Osteoblast (primary cell): ENCODE results near the gene ZBTB22. TPM values are rescaled to one million over a fixed set of nuclear protein-coding genes. Genes with fewer than 3 reads are reported as not detected.

Source experiments
- DNase-seq: peaks from one replicate; pipeline ENCODE4 v3.0.0; 2011; ENCODE audit warnings: low spot score, mixed read lengths; ENCODE audit not compliant: insufficient read length; ENCODE audit errors: missing footprints
- H2AFZ ChIP-seq: 2 replicates; pipeline ENCODE4 v1.6.0; 2011; ENCODE audit warnings: mild to moderate bottlenecking, low read length
- H3K27ac ChIP-seq: 2 replicates; pipeline ENCODE4 v1.5.1; 2011; ENCODE audit warnings: mild to moderate bottlenecking, low read depth, low read length, moderate library complexity
- H3K27me3 ChIP-seq: 2 replicates; pipeline ENCODE4 v1.6.0; 2012; ENCODE audit warnings: mild to moderate bottlenecking, control low read depth, inconsistent platforms, low read length, moderate library complexity; ENCODE audit not compliant: insufficient read depth
- H3K36me3 ChIP-seq: 2 replicates; pipeline ENCODE4 v1.5.1; 2011; ENCODE audit warnings: mild to moderate bottlenecking, low read length, control low read depth, moderate library complexity; ENCODE audit not compliant: insufficient read depth
- H3K4me1 ChIP-seq: 2 replicates; pipeline ENCODE4 v1.5.1; 2011; ENCODE audit warnings: mild to moderate bottlenecking, low read length, control low read depth, moderate library complexity; ENCODE audit not compliant: insufficient read depth
- H3K4me2 ChIP-seq: 2 replicates; pipeline ENCODE4 v1.6.0; 2011; ENCODE audit warnings: mild to moderate bottlenecking, low read length; ENCODE audit not compliant: insufficient read depth
- H3K4me3 ChIP-seq: fragments of 200-600 bp; sonication (generic); 3 replicates; pipeline ENCODE4 v1.5.1; 2012; ENCODE audit warnings: mild to moderate bottlenecking, low read length, inconsistent platforms; ENCODE audit not compliant: insufficient read depth
- H3K79me2 ChIP-seq: 2 replicates; pipeline ENCODE4 v1.6.0; 2012; ENCODE audit warnings: mild to moderate bottlenecking, low read length, control low read depth, inconsistent platforms; ENCODE audit not compliant: insufficient read depth
- H3K9me3 ChIP-seq: 2 replicates; pipeline ENCODE4 v1.5.1; 2011; ENCODE audit warnings: low read depth, low read length, control low read depth
- H4K20me1 ChIP-seq: 2 replicates; pipeline ENCODE4 v1.6.0; 2012; ENCODE audit warnings: mild to moderate bottlenecking, low read length, control low read depth; ENCODE audit not compliant: insufficient read depth
- CTCF ChIP-seq: IDR thresholded peaks from 2 replicates; pipeline ENCODE4 v1.5.1; 2011; ENCODE audit warnings: mild to moderate bottlenecking, low read depth, low read length, moderate library complexity; ENCODE audit errors: extremely low read depth
- total RNA-seq: library from RNA; depleted of rRNA; stranded (reverse); fragments of >200 nt; gene quantifications from 2 replicates; pipeline ENCODE4 v1.2.3, GENCODE V29; 2012

The ZBTB22 gene
- total RNA-seq, 1 donor = 19.5 TPM

GRCh38 chr6:33271468-33272274 is 45.9 kb downstream of the ZBTB22 start, which contains the start of the genes RPS18 and VPS52:
RPS18 (plus strand) TSS chr6:33272075; CDS start chr6:33272120, 45 bp downstream.
VPS52 (minus strand) TSS chr6:33271876; CDS start chr6:33271675, 201 bp downstream.
- Histone ChIP-seq H3K36me3 (peaks cover 71% of the 10 kb centered on the region), H3K4me1 (peaks cover 46% of the 10 kb centered on the region), H2AFZ (peak within 1 kb of the TSS; percentile 100), H3K4me3 (peak within 1 kb of the TSS; percentile 89), H3K27me3 (no peaks in the 10 kb centered on the region), H3K27ac (peak within 1 kb of the TSS; percentile 95), H3K9me3 (no peaks in the 10 kb centered on the region), H3K4me2 (peak within 1 kb of the TSS; percentile 99), H3K79me2 (peaks cover 58% of the 10 kb centered on the region), H4K20me1 (peaks cover 45% of the 10 kb centered on the region)
- DNase-seq = peak; percentile 94
- no peak for TF ChIP-seq CTCF

- H3K27ac ChIP-seq = peak overlapping the region; percentile 95
- H3K9me3 ChIP-seq = no peaks in the 10 kb centered on the region
- no peaks in the 10 kb centered on the region for H3K27me3 ChIP-seq
- peaks cover 40% of the 10 kb centered on the region for H3K4me1 ChIP-seq
- peak overlapping the region; percentile 89 for H3K4me3 ChIP-seq
- H4K20me1 ChIP-seq = peaks cover 42% of the 10 kb centered on the region
- H3K4me2 ChIP-seq = peak overlapping the region; percentile 99
- peak overlapping the region; percentile 100 for H2AFZ ChIP-seq
- peaks cover 58% of the 10 kb centered on the region for H3K79me2 ChIP-seq
- no peak for TF ChIP-seq CTCF
- no peak for DNase-seq
- peaks cover 71% of the 10 kb centered on the region for H3K36me3 ChIP-seq
Observed at GRCh38 chr6:33271117-33271467, 46.5 kb downstream of the ZBTB22 start.

Other genes starting within 250 kb of the ZBTB22 start
- gene HLA-DPA1, start 244.1 kb downstream of the ZBTB22 start, total RNA-seq = 5.4 and 30.4 TPM in 2 replicates
- gene HLA-DPB1, start 241.8 kb downstream of the ZBTB22 start, total RNA-seq = 8.7 and 12.4 TPM in 2 replicates
- gene COL11A2, start 125.3 kb downstream of the ZBTB22 start, total RNA-seq = 1.8 TPM in 2 replicates
- gene RXRB, start 117.1 kb downstream of the ZBTB22 start, total RNA-seq = 19.2 and 20.9 TPM in 2 replicates
- 108 and 109 TPM in 2 replicates for gene SLC39A7, start 116.9 kb downstream of the ZBTB22 start, total RNA-seq
- 2.7 and 3.3 TPM in 2 replicates for gene HSD17B8, start 113.1 kb downstream of the ZBTB22 start, total RNA-seq
- 34.0 and 34.2 TPM in 2 replicates for gene RING1, start 109.2 kb downstream of the ZBTB22 start, total RNA-seq
- 41.3 and 42.7 TPM in 2 replicates for gene VPS52, start 45.9 kb downstream of the ZBTB22 start, total RNA-seq
- gene RPS18, start 45.7 kb downstream of the ZBTB22 start, total RNA-seq = 1,994 and 2,278 TPM in 2 replicates
- gene B3GALT4, start 40.6 kb downstream of the ZBTB22 start, total RNA-seq = 3.8 and 4.3 TPM in 2 replicates
- gene WDR46, start 28.5 kb downstream of the ZBTB22 start, total RNA-seq = 85.7 and 86.9 TPM in 2 replicates
- gene PFDN6, start 28.1 kb downstream of the ZBTB22 start, total RNA-seq = 14.1 and 15.9 TPM in 2 replicates
- gene RGL2, start 18.8 kb downstream of the ZBTB22 start, total RNA-seq = 33.9 and 35.5 TPM in 2 replicates
- gene TAPBP, start 3.7 kb downstream of the ZBTB22 start, total RNA-seq = 90.2 and 92.6 TPM in 2 replicates
- 32.7 and 39.4 TPM in 2 replicates for gene DAXX, start 5.2 kb upstream of the ZBTB22 start, total RNA-seq
- gene KIFC1, start 74.1 kb upstream of the ZBTB22 start, total RNA-seq = 3.2 and 4.0 TPM in 2 replicates
- gene PHF1, start 93.3 kb upstream of the ZBTB22 start, total RNA-seq = 25.9 and 30.8 TPM in 2 replicates
- gene CUTA, start 100.4 kb upstream of the ZBTB22 start, total RNA-seq = 89.3 and 122 TPM in 2 replicates
- gene SYNGAP1, start 102.3 kb upstream of the ZBTB22 start, total RNA-seq = 6.9 and 8.8 TPM in 2 replicates
- gene ZBTB9, start 136.8 kb upstream of the ZBTB22 start, total RNA-seq = 4.1 and 4.7 TPM in 2 replicates